Measurements from ENCODE around the gene VRK1.

GRCh38 chr14:96895658-96896271, 98.6 kb downstream of the VRK1 start:
- TF ChIP-seq GLIS3 (CRISPR knock-in tag; IDR thresholded peaks at IDR 0.05) (no peak), OSR1 (CRISPR knock-in tag; IDR thresholded peaks at IDR 0.05) (no peak), ZNF565 (CRISPR knock-in tag; conservative IDR thresholded peaks at IDR 0.05; ENCODE audit: low read depth) (no peak), ARNTL (CRISPR knock-in tag; IDR thresholded peaks at IDR 0.05; ENCODE audit: borderline replicate concordance, low read depth) (no peak), PATZ1 (CRISPR knock-in tag; IDR thresholded peaks at IDR 0.05; ENCODE audit: borderline replicate concordance) (no peak), PPARA (CRISPR knock-in tag; IDR thresholded peaks at IDR 0.05; ENCODE audit: borderline replicate concordance) (no peak), ZNF8 (CRISPR knock-in tag; IDR thresholded peaks at IDR 0.05) (no peak), ZC3H10 (CRISPR knock-in tag; IDR thresholded peaks at IDR 0.05) (no peak)

Data from SK-N-SH treated with all-trans-retinoic acid at 6 μM for 48 hours (cell line).